ENCODE results near the gene SYT12. TPM values are rescaled to one million over a fixed set of nuclear protein-coding genes. Genes with fewer than 3 reads are reported as not detected.

SYT12 gene
- total RNA-seq, 1 experiment from 2014 or later, result 4.3 TPM

DNA sequence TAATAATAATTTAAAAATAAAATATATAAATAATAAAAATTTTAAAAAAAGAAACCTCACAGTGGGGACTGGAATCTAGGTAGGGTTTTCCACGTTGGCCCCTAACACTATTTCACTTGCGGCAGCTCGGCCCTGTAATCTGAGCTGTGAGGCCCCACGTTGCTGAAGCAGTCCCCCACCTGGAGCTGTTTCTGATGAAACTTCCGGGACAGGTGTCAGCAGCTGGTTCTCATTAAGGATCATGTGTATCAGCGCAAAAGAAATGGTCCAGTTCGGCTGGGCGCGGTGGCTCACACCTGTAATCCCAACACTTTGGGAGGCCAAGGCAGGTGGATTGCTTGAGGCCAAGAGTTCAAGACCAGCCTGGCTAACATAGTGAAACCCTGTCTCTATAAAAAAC lies 51.0 kb downstream of the SYT12 start:
- Histone ChIP-seq H3K4me1 (ENCODE audit: control insufficient read depth in 1 of 2, insufficient read depth in 2 of 2, low read length in 2 of 2) (peaks cover 11 to 32% of the 10 kb centered on the region in 2 experiments), H3K36me3 (ENCODE audit: control insufficient read depth in 1 of 2, insufficient read depth in 2 of 2, low read length in 2 of 2) (peaks cover 0 to 4% of the 10 kb centered on the region in 2 experiments; a peak in 2 of 4 replicates), H2AFZ (ENCODE audit: low read depth, low read length, poor library complexity, severe bottlenecking) (no peak overlapping the region), H3K9me3 (ENCODE audit: control insufficient read depth in 1 of 2, insufficient read depth in 1 of 2, low read depth in 1 of 2, low read length in 2 of 2) (no peaks in the 10 kb centered on the region), H3K4me3 (replicated peaks in 1 of 2; ENCODE audit: low read depth in 1 of 2, low read length in 2 of 2) (no peak overlapping the region), H3K27me3 (ENCODE audit: insufficient read depth, low read length) (no peaks in the 10 kb centered on the region), H3K27ac (ENCODE audit: low read depth, low read length) (no peak overlapping the region), H3K4me2 (ENCODE audit: low read length) (no peak overlapping the region), H3K9me2 (ENCODE audit: insufficient read depth) (no peaks in the 10 kb centered on the region), H3K79me2 (ENCODE audit: insufficient read depth, low read length) (no peaks in the 10 kb centered on the region), H3K9ac (ENCODE audit: low read length) (no peak overlapping the region), H4K20me1 (ENCODE audit: insufficient read depth) (no peaks in the 10 kb centered on the region)
- DNase-seq (ENCODE audit: low read depth, low spot score) (no peak), ATAC-seq (no peak)
- CTCF ChIA-PET, result interaction anchor here (0.7 to 1.3 kb wide), 2 partner anchors 11 to 16 kb away, joined by 3 read pairs; no protein-coding TSS in a partner anchor
- POLR2A ChIA-PET, result no interaction called here
- RAD21 ChIA-PET (ENCODE audit: low non-redundant PET in 1 of 2, low total read pairs in 2 of 2, uncharacterized antibody in 2 of 2, unreplicated experiment in 2 of 2), result interaction anchor here in 1 of 2 experiments (1.9 kb wide), 1 partner anchor 20 kb away, joined by 4 read pairs; no protein-coding TSS in a partner anchor
- no peak for TF ChIP-seq RAD21 (IDR thresholded peaks at IDR 0.05; ENCODE audit: low read depth)
- TF ChIP-seq, protein P1, sequence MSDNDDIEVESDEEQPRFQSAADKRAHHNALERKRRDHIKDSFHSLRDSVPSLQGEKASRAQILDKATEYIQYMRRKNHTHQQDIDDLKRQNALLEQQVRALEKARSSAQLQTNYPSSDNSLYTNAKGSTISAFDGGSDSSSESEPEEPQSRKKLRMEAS (IDR thresholded peaks at IDR 0.05), result no peak
- TF ChIP-seq FOSL1 (IDR thresholded peaks at IDR 0.05; ENCODE audit: low read depth), result no peak
- TF ChIP-seq EZH2 (IDR thresholded peaks at IDR 0.05), result no peak
- no peak for TF ChIP-seq CEBPB (IDR thresholded peaks at IDR 0.05; ENCODE audit: low read depth)
- no peak for TF ChIP-seq SP1 (IDR thresholded peaks at IDR 0.05; ENCODE audit: low read depth)
- TF ChIP-seq JUND (IDR thresholded peaks at IDR 0.05), result no peak
- TF ChIP-seq, protein P2, sequence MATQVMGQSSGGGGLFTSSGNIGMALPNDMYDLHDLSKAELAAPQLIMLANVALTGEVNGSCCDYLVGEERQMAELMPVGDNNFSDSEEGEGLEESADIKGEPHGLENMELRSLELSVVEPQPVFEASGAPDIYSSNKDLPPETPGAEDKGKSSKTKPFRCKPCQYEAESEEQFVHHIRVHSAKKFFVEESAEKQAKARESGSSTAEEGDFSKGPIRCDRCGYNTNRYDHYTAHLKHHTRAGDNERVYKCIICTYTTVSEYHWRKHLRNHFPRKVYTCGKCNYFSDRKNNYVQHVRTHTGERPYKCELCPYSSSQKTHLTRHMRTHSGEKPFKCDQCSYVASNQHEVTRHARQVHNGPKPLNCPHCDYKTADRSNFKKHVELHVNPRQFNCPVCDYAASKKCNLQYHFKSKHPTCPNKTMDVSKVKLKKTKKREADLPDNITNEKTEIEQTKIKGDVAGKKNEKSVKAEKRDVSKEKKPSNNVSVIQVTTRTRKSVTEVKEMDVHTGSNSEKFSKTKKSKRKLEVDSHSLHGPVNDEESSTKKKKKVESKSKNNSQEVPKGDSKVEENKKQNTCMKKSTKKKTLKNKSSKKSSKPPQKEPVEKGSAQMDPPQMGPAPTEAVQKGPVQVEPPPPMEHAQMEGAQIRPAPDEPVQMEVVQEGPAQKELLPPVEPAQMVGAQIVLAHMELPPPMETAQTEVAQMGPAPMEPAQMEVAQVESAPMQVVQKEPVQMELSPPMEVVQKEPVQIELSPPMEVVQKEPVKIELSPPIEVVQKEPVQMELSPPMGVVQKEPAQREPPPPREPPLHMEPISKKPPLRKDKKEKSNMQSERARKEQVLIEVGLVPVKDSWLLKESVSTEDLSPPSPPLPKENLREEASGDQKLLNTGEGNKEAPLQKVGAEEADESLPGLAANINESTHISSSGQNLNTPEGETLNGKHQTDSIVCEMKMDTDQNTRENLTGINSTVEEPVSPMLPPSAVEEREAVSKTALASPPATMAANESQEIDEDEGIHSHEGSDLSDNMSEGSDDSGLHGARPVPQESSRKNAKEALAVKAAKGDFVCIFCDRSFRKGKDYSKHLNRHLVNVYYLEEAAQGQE (IDR thresholded peaks at IDR 0.05; ENCODE audit: low read depth), result no peak
- TF ChIP-seq ZBTB33 (IDR thresholded peaks at IDR 0.05; ENCODE audit: extremely low read depth, insufficient replicate concordance, low read length), result no peak
- TF ChIP-seq TCF7L2 (IDR thresholded peaks at IDR 0.05; ENCODE audit: borderline replicate concordance, extremely low read depth, insufficient read depth, insufficient read length), result no peak
- TF ChIP-seq POLR2AphosphoS5 (IDR thresholded peaks at IDR 0.05; ENCODE audit: low read depth, low read length), result no peak
- TF ChIP-seq CBX3 (IDR thresholded peaks at IDR 0.05; ENCODE audit: low read depth), result no peak
- no peak for TF ChIP-seq SRF (IDR thresholded peaks at IDR 0.05; ENCODE audit: low read depth)
- intact Hi-C loops (cut with micrococcal nuclease), result no loop called here
- no TSS peak for BruUV-seq (replicated peaks)
